CD4-positive, CD25-positive, alpha-beta regulatory T cell (primary cell): Measurements from ENCODE around the gene EMILIN2. TPM values are rescaled to one million over a fixed set of nuclear protein-coding genes. Genes with fewer than 3 reads are reported as not detected.
A peak's percentile ranks its signal among the peaks of the same experiment; 100 is the strongest.

Source experiments
- ATAC-seq, 2 donors: fragments of 150-1000 bp; cut with Tn5 transposase; one replicate each; pipeline ENCODE4 v1.10.0; 2021; ENCODE audit warnings: low read depth in 2 of 2, moderate number of reproducible peaks in 2 of 2, moderate library complexity in 1 of 2
- DNase-seq, 3 donors: peaks; one replicate each; pipeline versions ENCODE4 v3.0.0 to v3.0.0-alpha.2; 2012 to 2022; ENCODE audit warnings: mixed read lengths in 1 of 3
- H3K27ac ChIP-seq: one replicate; pipeline ENCODE4 v1.7.0; 2013; ENCODE audit warnings: mild to moderate bottlenecking, low read length; ENCODE audit not compliant: insufficient read depth, poor library complexity, severe bottlenecking
- H3K27me3 ChIP-seq: one replicate; pipeline ENCODE4 v1.7.0; 2013; ENCODE audit warnings: low read length; ENCODE audit not compliant: control insufficient read depth, insufficient read depth
- H3K36me3 ChIP-seq: one replicate; pipeline ENCODE4 v1.7.0; 2013; ENCODE audit warnings: mild to moderate bottlenecking, low read length, moderate library complexity; ENCODE audit not compliant: control insufficient read depth, insufficient read depth
- H3K4me1 ChIP-seq: 2 replicates; pipeline ENCODE4 v1.7.0; 2013; ENCODE audit warnings: mild to moderate bottlenecking, low read length; ENCODE audit not compliant: insufficient read depth, control insufficient read depth, poor library complexity, severe bottlenecking
- H3K4me3 ChIP-seq: one replicate; pipeline ENCODE4 v1.7.0; 2013; ENCODE audit warnings: low read depth, mild to moderate bottlenecking, low read length, moderate library complexity
- H3K9me3 ChIP-seq, 2 experiments: 1 replicate in 1 of 2; 2 replicates in 1 of 2; pipeline ENCODE4 v1.7.0; 2013; ENCODE audit warnings: low read length in 2 of 2, mild to moderate bottlenecking in 1 of 2, moderate library complexity in 1 of 2; ENCODE audit not compliant: control insufficient read depth in 2 of 2
- H3K27ac Mint-ChIP-seq, 3 donors: one replicate each; pipeline ENCODE4 v1.8.0; 2020 to 2022; ENCODE audit warnings: mild to moderate bottlenecking in 3 of 3, mixed read lengths in 3 of 3, moderate library complexity in 2 of 3
- H3K27me3 Mint-ChIP-seq: one replicate; pipeline ENCODE4 v1.8.0; 2022; ENCODE audit warnings: mild to moderate bottlenecking, mixed read lengths
- H3K36me3 Mint-ChIP-seq: one replicate; pipeline ENCODE4 v1.8.0; 2020; ENCODE audit warnings: mixed read lengths
- H3K4me1 Mint-ChIP-seq, 4 donors: one replicate each; pipeline ENCODE4 v1.8.0; 2020 to 2022; ENCODE audit warnings: mixed read lengths in 4 of 4, mild to moderate bottlenecking in 1 of 4
- H3K4me3 Mint-ChIP-seq, 4 donors: one replicate each; pipeline ENCODE4 v1.8.0; 2020 to 2022; ENCODE audit warnings: mild to moderate bottlenecking in 4 of 4, mixed read lengths in 4 of 4, moderate library complexity in 3 of 4
- H3K9me3 Mint-ChIP-seq, 7 donors: one replicate each; pipeline ENCODE4 v1.8.0; 2020 to 2022; ENCODE audit warnings: mixed read lengths in 7 of 7, mild to moderate bottlenecking in 3 of 7, moderate library complexity in 2 of 7
- polyA plus RNA-seq, 4 donors: library from polyadenylated mRNA; unstranded; fragments of 300-500 nt; fragmentation: Illumina TruSeq; gene quantifications; one replicate each; pipeline ENCODE4 v1.2.3, GENCODE V29; 2021
- total RNA-seq: library from RNA; stranded (reverse); gene quantifications from one replicate; pipeline ENCODE4 v1.2.3, GENCODE V29; 2022

Gene EMILIN2
- total and polyA plus RNA-seq, 5 donors from 2014 or later = 1.7 to 4.6 (median 2.1) TPM

GRCh38 chr18:2905854-2906703, 59.3 kb downstream of the EMILIN2 start:
- Mint-ChIP-seq H3K4me3 (peak overlapping the region in 3 of 4 donors; percentile 86 to 96 (median 88)), H3K36me3 (no peaks in the 10 kb centered on the region), H3K27ac (peak overlapping the region; percentile 33 to 84 (median 82)), H3K9me3 (no peaks in the 10 kb centered on the region), H3K27me3 (no peaks in the 10 kb centered on the region), H3K4me1 (peaks cover 0 to 22% (median 10%) of the 10 kb centered on the region in 4 donors)
- ATAC-seq (peak; percentile 14 to 33), DNase-seq (peak; percentile 20 to 75 (median 29))
- no peaks in the 10 kb centered on the region for H3K36me3 ChIP-seq
- peak overlapping the region; percentile 66 for H3K27ac ChIP-seq
- H3K4me1 ChIP-seq = peaks cover 18% of the 10 kb centered on the region
- H3K4me3 ChIP-seq = no peak overlapping the region
- H3K27me3 ChIP-seq = no peaks in the 10 kb centered on the region
- no peaks in the 10 kb centered on the region for H3K9me3 ChIP-seq

DNA sequence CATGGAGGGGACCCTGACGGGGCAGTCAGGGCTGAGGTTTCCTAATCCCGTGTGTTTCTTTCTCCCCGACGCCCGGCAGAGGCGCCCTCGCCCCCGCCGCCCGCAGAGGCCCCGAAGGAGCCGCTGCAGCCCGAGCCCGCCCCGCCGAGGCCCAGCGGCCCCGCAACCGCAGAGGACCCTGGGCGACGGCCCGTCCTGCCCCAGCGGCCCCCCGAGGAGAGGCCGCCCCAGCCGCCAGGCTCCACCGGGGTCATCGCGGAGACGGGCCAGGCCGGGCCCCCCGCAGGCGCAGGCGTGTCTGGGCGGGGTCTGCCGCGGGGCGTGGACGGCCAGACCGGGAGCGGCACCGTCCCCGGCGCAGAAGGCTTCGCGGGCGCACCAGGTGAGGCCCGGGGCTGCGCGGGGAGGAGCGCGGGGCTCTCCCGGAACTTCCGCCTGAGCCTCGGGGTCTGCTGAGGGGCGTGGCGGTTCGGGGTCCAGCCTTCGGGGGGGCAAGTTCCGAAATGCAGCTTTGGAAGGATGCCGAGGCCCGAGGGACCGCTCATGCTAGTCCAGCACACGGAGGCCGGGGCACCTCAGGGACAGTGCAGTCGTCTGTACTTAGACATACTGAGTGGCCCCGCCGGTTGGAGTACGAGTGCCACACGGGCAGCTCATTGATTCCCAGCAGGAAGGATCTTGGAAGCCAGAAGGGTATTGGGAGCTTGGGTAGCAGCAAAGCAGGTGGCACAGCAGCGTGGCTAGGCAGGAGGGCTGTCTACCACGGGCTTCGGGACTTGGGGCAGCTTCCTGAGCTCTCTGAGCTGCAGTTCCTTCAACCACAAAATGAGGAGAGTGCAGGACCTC, 60.1 kb downstream of the EMILIN2 start:
- H3K27me3 Mint-ChIP-seq = no peaks in the 10 kb centered on the region
- ATAC-seq (peak; percentile 55 to 56), DNase-seq (peak; percentile 39 to 57 (median 46))
- no peaks in the 10 kb centered on the region for H3K9me3 ChIP-seq
- H3K4me1 ChIP-seq = peaks cover 18% of the 10 kb centered on the region
- peak overlapping the region; percentile 86 to 93 (median 87) for H3K4me3 Mint-ChIP-seq
- peak overlapping the region; percentile 50 for H3K4me3 ChIP-seq
- H3K36me3 Mint-ChIP-seq = no peaks in the 10 kb centered on the region
- peak overlapping the region; percentile 76 to 86 (median 82) for H3K27ac Mint-ChIP-seq
- H3K36me3 ChIP-seq = no peaks in the 10 kb centered on the region
- H3K9me3 Mint-ChIP-seq = no peaks in the 10 kb centered on the region
- H3K27ac ChIP-seq = peak overlapping the region; percentile 66
- no peaks in the 10 kb centered on the region for H3K27me3 ChIP-seq
- H3K4me1 Mint-ChIP-seq = peaks cover 0 to 22% (median 12%) of the 10 kb centered on the region in 4 donors

DNA sequence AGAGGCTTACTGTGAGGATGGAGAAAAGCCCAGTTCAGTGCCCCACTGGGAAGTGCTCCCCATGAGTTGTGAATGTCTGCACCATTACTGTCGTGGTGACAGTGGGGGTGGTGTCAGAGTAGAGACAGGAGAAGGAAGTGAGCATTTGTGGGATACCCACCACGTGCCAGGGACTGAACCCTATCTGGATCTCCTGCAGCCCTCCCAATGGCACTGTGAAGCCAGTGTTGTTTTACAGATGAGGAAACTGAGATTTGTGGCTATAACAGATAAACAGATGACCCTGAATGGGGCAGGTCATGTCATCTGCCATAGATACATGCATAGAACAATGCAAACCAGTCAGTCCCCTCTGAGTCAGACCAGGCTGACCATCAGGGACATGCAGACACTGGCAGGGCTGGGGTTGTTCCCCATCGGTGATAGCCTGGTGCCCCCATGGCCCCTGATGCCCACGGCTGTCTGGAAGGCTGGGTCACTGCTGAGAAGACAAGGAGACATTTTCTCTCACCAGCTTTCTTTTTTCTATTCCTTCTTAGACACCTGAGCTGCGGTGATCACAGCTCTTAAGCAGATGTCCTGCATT, 60.8 kb downstream of the EMILIN2 start:
- no peak for ATAC-seq
- Mint-ChIP-seq H3K27ac (peak overlapping the region; percentile 82 to 86 (median 85)), H3K4me3 (peak overlapping the region; percentile 86 to 93 (median 86)), H3K27me3 (no peaks in the 10 kb centered on the region), H3K36me3 (no peaks in the 10 kb centered on the region), H3K4me1 (peaks cover 0 to 22% (median 12%) of the 10 kb centered on the region in 4 donors), H3K9me3 (no peaks in the 10 kb centered on the region)
- H3K27ac ChIP-seq = peak overlapping the region; percentile 66
- H3K36me3 ChIP-seq = no peaks in the 10 kb centered on the region
- DNase-seq = no peak
- H3K9me3 ChIP-seq = no peaks in the 10 kb centered on the region
- H3K4me1 ChIP-seq = peaks cover 18% of the 10 kb centered on the region
- H3K27me3 ChIP-seq = no peaks in the 10 kb centered on the region
- peak overlapping the region; percentile 50 for H3K4me3 ChIP-seq

- Mint-ChIP-seq H3K4me3 (peak overlapping the region; percentile 33 to 93 (median 81)), H3K36me3 (no peaks in the 10 kb centered on the region), H3K4me1 (peaks cover 0 to 22% (median 12%) of the 10 kb centered on the region in 4 donors), H3K9me3 (no peaks in the 10 kb centered on the region), H3K27me3 (no peaks in the 10 kb centered on the region), H3K27ac (peak overlapping the region; percentile 62 to 86 (median 85))
- Histone ChIP-seq H3K4me3 (no peak overlapping the region), H3K4me1 (peaks cover 18% of the 10 kb centered on the region), H3K36me3 (peaks cover 2% of the 10 kb centered on the region), H3K9me3 (no peaks in the 10 kb centered on the region), H3K27me3 (no peaks in the 10 kb centered on the region), H3K27ac (no peak overlapping the region)
- ATAC-seq (no peak), DNase-seq (no peak)
These were observed 61.5 kb downstream of the EMILIN2 start for GRCh38 chr18:2908166-2908945.

DNA sequence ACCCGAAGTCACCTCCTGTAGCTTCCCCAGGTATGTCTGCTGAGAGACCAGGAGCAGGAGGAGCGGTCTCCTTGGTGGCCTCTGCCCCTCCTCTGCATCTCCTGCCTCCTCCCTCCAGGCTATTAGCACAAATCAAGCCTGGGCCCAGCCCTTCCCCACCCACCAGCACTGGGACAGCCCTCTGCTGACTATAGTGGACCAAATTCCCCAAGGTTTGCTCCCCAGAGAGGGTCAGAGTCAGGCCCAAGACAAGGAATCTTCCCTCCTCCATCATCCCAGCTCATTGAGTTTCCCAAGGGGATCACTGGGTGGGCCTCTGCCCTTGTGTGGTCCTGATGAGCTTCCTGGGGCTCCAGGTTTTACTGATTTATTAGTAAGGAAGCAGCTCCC, 62.1 kb downstream of the EMILIN2 start:
- no peaks in the 10 kb centered on the region for H3K9me3 Mint-ChIP-seq
- H3K4me3 Mint-ChIP-seq = peak overlapping the region in 2 of 4 donors; percentile 66 to 93
- H3K36me3 Mint-ChIP-seq = no peaks in the 10 kb centered on the region
- H3K27ac Mint-ChIP-seq = peak overlapping the region in 2 of 3 donors; percentile 41 to 85
- Histone ChIP-seq H3K27ac (no peak overlapping the region), H3K9me3 (no peaks in the 10 kb centered on the region), H3K36me3 (peaks cover 5% of the 10 kb centered on the region), H3K27me3 (no peaks in the 10 kb centered on the region), H3K4me3 (no peak overlapping the region), H3K4me1 (peaks cover 18% of the 10 kb centered on the region)
- no peaks in the 10 kb centered on the region for H3K27me3 Mint-ChIP-seq
- ATAC-seq (no peak), DNase-seq (no peak)
- H3K4me1 Mint-ChIP-seq = peaks cover 0 to 22% (median 12%) of the 10 kb centered on the region in 4 donors

DNA sequence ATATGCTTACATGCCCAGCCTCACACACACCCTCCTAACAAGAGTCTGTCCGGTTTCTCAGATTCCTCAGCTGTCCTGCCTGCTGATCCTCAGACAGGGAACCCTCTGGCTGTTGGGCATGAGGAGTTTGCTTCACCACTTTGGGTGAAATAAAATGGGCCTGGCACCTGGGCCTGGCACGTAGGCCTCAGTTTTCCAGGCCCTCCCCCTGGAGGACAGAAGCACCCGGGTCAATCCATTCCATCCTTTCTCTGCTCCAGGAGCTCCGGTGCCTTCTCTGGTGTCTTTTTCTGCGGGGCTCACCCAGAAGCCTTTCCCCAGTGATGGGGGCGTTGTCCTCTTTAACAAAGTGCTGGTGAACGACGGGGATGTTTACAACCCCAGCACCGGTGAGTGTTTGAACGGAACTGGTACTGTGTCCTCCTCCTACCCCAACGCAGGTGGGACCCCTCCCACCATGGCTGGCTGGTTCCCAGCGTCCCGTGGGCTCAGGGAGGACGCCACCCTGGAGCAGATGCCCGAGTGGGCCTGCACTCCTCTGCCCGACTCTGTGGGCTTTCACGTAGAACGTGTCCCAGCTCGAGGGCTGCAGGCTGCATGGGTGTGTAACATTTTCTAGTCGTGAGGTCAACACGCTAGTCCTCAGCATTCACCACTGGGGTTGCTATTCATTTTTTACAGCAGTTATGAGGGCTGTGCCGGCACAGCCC, 62.8 kb downstream of the EMILIN2 start:
- no peaks in the 10 kb centered on the region for H3K9me3 ChIP-seq
- H3K36me3 Mint-ChIP-seq = no peaks in the 10 kb centered on the region
- no peaks in the 10 kb centered on the region for H3K27me3 ChIP-seq
- no peak for DNase-seq
- no peak overlapping the region for H3K4me3 ChIP-seq
- peak overlapping the region; percentile 41 to 95 (median 79) for H3K27ac Mint-ChIP-seq
- H3K27me3 Mint-ChIP-seq = no peaks in the 10 kb centered on the region
- H3K36me3 ChIP-seq = peaks cover 11% of the 10 kb centered on the region
- H3K4me3 Mint-ChIP-seq = peak overlapping the region in 2 of 4 donors; percentile 66 to 93
- ATAC-seq = no peak
- H3K4me1 Mint-ChIP-seq = peaks cover 0 to 22% (median 12%) of the 10 kb centered on the region in 4 donors
- peaks cover 18% of the 10 kb centered on the region for H3K4me1 ChIP-seq
- no peak overlapping the region for H3K27ac ChIP-seq
- H3K9me3 Mint-ChIP-seq = no peaks in the 10 kb centered on the region
